Medulla oblongata (tissue), 1 donor: ENCODE measurements around the gene MATN4.

Source experiments
- DNase-seq: peaks from one replicate; pipeline ENCODE4 v3.0.0-alpha.2; 2015; ENCODE audit errors: extremely low spot score

MATN4 gene

GRCh38 chr20:45290677-45291355 is 17.3 kb downstream of the MATN4 start:
- DNase-seq, result peak; percentile 89

- no peak for DNase-seq
These were observed 18.0 kb downstream of the MATN4 start for GRCh38 chr20:45289942-45290676.

GRCh38 chr20:45288860-45289259 is 19.2 kb downstream of the MATN4 start:
- no peak for DNase-seq

- DNase-seq, result no peak
These were observed 19.7 kb downstream of the MATN4 start for GRCh38 chr20:45288376-45288775.

- DNase-seq, result no peak
These were observed 24.5 kb downstream of the MATN4 start for GRCh38 chr20:45283551-45284057.

- DNase-seq, result no peak
These were observed 25.2 kb downstream of the MATN4 start for GRCh38 chr20:45282700-45283550.

GRCh38 chr20:45279992-45280391 is 28.1 kb downstream of the MATN4 start:
- no peak for DNase-seq

- DNase-seq, result no peak
These were observed 32.8 kb downstream of the MATN4 start for GRCh38 chr20:45275338-45275737.

GRCh38 chr20:45269754-45270270 is 38.3 kb downstream of the MATN4 start:
- no peak for DNase-seq

- DNase-seq, result no peak
These were observed 39.0 kb downstream of the MATN4 start for GRCh38 chr20:45269056-45269455.

- no peak for DNase-seq
These were observed 39.6 kb downstream of the MATN4 start for GRCh38 chr20:45268531-45268930.

- DNase-seq, result no peak
These were observed 41.1 kb downstream of the MATN4 start for GRCh38 chr20:45266977-45267376.

GRCh38 chr20:45263556-45264266 is 44.4 kb downstream of the MATN4 start:
- no peak for DNase-seq

GRCh38 chr20:45258664-45259063 is 49.4 kb downstream of the MATN4 start:
- no peak for DNase-seq

GRCh38 chr20:45258259-45258658 is 49.8 kb downstream of the MATN4 start:
- DNase-seq, result no peak

- no peak for DNase-seq
These were observed 50.4 kb downstream of the MATN4 start for GRCh38 chr20:45257711-45258110.

- no peak for DNase-seq
These were observed 50.9 kb downstream of the MATN4 start for GRCh38 chr20:45257161-45257560.

GRCh38 chr20:45254383-45255262 is 53.5 kb downstream of the MATN4 start, which contains the start of gene SLPI:
Gene SLPI (minus strand): TSS chr20:45254564. CDS start chr20:45254543, 21 bp downstream.
- peak; percentile 43 for DNase-seq

GRCh38 chr20:45253261-45253660 is 54.8 kb downstream of the MATN4 start:
- no peak for DNase-seq

GRCh38 chr20:45251884-45252560 is 56.1 kb downstream of the MATN4 start:
- DNase-seq, result no peak
